ENCODE measurements around the gene PPP5C.

The PPP5C gene

DNA sequence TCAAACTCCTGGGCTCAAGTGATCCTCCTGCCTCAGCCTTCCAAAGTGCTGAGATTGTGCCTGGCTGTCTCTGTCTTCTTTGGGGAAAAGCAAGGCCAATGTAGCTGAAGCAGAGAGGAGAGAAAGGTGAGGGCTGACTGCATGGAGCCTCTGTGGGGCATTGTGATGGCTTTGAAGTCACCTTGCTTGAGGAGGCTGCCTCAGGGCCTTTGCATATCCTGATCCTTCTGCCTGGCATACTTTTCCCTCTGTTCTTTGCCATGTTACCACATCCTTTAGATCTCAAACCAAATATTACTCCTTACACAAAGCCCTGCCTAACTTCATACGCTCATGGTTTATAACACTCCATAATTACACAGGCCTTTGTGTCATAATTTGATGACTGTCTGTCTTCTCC lies 9.4 kb upstream of the PPP5C start:
- DNase-seq: no peak

DNA sequence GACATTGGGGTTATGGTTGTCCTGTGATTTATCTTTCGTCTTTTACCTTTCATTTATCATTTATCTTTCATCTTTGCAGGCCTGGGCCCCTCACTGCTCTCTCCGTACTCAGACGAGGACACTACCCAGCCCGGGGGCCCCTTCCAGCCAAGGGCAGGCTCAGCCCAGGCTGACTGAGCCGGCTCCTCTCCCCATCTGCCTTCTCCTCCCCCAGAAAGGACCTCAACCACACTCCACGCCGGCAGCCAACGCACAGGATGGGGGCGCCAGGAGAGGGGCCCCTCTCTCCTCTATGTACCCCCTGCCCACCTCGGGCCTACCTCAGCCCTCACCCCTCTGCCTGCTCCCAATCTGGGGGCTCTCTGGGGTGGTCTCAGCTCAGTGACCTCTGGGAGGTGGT lies 7.4 kb upstream of the PPP5C start:
- DNase-seq: no peak

DNA sequence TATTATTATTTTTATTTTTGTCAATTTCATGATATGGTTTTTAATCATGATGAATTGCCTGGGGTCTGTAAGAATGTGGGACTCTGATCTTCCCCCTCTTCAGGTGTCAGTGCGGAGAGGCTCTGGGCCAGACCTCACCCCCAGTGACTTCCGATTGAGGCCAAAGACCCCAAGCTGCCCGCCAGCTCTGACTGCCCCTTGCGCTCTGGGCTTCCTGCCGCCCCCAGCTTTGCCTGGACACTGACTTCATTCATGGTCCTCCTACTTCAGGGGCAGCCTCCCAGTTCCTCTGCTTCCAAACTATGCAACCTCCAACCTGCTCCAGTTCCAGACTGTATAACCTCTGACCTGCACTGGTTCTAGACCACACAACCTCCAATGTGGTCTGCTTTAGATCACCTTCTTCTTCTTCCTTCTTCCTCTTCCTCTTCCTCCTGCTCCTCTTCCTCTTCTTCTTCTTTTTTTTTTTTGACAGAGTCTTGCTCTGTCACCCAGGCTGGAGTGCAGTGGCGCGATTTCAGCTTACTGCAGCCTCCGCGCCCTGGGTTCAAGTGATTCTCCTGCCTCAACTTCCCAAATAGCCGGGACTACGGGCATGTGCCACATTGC lies 6.7 kb upstream of the PPP5C start:
- no peak for DNase-seq

DNA sequence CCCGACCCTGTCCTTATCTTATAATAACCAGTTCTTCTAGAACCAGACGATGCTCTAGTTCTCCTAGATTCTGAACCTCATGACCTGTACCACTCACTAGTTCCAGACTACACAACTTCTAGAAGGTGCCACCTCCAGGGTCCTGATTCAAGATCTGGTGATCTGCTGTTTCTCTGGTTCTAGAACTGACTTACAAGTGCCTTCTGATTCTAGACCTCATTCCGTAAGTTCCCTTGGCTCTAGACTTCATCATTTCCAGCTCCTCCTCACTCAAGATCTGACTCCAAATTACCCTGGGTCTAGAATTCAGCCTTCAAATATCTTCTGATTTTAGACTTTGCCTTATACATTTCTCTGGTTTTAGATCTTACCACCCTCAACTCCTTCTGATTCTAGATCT lies 5.0 kb upstream of the PPP5C start:
- DNase-seq: no peak

DNA sequence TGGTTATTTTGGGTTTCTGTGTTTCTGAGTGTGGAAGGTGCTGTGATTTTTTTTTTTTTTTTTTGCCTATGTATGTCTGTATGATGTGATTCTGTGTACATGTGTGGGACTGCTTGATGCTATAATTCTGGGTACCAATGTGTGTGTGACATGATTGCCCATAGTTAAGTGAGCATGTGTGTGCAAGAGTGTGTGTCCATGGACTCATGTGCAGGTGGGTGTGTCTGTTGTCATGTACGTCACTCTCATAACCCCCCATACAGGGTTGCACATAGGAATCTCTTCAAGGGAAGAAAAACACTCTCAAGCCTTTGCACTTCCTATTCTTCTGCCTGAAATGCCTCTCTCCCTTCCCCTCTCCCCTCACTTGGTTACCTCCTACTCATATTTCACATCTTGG lies 2.5 kb upstream of the PPP5C start:
- no peak for DNase-seq

DNA sequence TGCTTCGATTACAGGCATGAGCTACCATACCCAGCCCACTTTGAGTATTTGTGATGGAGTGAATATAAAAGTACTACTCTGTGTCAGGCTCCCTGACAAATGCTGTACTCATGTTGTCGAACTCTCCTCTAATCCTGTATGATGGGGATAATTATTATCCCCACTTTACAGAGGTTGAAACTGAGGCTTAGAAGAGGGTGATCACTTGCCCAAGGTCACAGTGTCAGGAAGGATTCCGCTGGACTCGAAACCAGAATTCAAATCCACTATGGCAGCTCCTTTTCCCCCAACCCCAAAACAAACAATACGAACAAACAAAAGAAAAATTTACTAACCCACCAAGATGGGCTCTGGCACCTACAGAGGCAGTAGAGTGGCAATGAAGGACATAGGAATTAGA lies 1.7 kb upstream of the PPP5C start:
- DNase-seq: no peak

DNA sequence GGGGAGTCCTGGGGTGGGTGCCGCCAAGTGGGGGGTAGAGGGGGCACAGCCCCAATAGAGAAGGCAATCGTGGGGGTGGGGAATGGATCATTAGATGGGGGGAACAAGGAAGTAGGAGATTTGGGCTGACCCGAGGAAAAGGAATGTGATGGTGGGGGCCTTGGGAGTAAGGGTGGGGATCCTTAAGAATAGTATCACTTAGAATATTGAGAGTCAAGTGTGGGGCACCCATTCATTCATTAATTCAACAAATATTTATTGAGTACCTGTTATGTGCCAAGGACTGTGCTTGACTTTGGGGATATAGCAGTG lies 641 bp downstream of the PPP5C start:
- no peak for DNase-seq

DNA sequence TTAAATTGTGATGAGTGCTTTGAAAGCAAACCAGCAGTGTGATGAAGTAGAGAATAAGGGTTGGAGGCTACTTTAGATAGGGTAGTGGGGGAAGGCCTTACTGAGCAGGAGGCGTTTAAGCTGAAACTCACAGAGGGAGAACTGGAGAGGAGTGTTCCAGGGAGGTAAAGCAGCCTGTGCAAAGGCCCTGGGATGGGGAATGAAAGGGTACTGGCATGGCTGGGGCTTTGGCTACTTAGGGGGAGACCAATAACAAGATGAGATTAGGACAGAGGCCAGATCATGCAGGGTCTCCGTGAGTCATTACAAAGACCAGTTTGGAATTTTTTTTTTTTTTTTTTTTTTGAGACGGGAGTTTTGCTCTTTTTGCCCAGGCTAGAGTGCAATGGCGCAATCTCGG lies 1.1 kb downstream of the PPP5C start:
- no peak for DNase-seq

DNA sequence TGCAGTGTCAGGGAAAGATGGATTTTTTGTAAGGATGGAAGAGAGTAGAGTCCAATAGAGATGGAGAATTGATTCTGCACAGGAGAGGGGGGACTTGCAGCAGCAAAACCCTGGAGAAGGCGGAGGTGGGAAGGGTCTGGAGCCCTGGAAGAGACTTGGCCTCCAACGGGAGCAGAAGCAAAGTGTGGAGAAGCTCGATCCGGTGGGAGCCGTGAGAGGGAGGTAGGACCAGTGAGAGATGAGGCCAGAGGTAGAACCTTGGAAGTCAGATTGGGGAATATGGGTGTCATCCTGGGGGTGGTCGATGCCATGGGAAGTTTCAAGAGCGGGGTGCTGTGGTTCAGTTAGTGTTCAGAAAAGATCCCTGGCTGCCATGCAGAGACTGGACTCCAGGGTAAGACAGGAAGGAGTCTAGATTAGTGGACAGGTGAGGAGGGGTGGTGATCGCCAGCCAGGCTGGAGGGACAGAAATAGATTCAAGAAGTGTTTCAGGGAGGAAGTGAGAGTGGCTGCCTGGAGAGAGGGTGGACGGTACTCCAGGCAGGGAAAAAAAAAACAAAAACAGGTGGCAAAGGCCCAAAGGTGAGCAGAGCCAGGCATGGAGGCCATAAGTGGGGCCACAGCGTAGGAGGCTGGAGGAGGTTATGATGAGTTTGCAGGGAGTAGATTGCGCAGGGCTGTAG lies 2.6 kb downstream of the PPP5C start:
- DNase-seq: no peak

DNA sequence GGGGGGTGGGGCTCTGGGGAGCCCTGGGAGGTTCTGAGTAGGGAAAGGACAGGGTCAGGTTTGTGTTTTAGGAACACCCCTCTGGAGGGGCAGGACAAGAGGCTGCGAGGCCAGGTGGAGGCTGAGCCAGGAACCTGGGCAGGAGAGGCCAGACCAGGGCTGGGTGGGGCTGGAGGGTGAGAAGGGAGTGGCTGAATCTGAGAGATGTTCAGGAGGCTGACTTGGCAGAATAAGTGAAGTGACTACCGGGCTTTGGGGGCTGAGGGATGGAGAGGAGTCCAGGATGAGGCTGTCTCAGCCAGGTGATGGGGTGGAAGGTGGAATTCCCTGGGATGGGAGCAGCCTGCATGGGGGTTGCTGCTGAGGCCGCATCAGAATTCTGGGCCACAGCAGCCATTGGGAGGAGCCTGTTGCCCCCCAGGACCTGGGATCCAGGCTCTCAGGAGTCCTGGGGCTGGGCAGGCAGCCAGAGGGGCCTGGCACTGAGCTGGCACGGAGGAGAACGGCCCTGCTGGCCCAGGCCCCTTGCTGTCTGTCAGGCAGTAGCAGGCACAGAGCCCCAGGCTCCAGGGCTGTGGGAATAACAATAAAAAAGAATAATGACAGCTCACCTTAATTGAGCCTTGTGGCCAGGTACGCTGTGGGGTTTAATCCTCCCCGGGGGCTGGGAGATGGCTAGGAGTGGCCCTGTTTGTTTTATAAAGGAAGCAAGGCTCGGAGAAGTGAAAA lies 3.3 kb downstream of the PPP5C start:
- DNase-seq: no peak

DNA sequence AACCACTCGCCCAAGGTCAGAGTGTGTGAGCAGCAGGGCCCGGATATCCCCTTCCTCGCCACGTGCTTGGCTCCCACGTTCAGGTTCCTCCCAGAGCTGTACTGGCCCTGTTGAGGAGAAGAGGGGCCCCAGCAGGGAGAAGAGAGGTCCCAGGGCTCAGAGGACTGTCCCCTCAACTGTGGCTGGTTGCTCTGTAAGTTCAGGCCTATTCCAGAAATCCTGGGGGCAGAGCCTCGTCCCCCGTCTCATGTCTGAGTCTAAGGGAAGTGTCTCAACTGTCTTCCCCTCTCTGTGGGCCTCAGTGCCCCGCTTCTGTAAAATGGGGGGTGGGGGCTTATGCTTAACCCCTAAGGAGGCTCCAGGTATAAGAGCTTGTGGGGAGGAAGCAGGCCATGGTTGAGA lies 3.9 kb downstream of the PPP5C start:
- peak; percentile 45 for DNase-seq

DNA sequence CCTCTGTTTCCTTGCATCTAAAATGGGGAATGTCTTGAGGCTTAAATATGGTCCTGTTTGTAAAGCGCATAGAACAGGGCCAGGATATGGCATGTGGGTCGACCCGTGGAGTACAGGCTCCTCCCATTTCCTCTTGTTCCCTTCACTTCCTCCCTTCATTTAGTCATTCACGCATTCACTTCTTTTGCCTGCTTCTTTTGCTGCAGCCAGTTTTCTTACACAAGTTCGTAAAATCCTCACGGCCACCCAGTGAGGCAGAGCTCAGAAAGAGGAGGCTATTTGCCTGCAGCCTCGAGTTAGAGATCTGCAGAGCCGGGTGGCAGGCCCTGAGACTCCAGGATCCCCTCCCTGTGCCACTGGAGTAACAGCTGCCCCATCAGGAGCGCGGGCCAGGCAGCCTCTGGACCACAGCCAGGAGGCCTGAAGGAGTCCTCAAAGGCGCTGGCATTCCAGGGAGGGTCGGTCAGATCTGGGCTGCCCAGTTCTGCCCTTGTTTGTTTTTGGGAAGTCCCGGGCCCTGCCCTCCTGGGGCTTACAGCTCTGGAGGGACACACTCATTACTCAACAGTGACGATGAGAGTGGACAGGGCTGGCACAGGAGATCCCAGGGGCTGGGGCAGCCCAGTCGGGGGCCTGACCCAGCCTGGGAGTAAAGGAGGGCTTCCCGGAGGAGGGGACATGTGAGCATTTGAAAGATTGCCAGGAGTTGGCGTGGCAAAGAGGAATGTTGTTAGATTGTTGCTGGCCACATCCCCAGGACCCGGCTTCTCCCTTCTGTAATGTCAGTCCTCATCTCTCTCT lies 4.6 kb downstream of the PPP5C start:
- peak; percentile 37 for DNase-seq

DNA sequence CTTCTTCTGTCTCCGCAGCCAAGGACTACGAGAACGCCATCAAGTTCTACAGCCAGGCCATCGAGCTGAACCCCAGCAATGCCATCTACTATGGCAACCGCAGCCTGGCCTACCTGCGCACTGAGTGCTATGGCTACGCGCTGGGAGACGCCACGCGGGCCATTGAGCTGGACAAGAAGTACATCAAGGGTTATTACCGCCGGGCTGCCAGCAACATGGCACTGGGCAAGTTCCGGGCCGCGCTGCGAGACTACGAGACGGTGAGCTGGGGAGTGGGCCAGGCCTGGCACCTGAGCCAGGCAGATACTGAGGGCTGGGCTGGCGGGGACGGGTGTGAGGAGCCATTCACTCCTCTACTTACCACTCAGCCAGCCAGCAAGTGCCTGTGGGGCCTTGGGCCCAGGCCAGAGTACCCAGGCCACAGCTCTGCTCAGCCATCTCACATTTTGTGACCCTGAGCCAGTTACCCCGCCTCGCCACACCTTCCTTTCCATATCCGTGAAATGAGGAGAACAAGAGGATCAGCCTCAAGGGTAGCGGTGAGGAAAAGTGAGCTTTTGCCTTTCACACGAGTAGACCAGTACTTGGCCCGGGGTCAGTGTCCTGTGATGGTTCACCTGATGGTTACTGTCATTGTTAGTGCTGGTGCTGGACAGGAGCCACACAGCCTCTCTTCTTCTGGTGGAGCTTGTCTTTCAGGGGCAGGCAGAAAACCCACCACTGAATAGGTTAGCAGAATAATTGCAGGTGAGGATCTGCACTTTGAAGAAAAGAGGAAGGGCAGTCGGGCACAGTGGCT lies 7.0 kb downstream of the PPP5C start:
- no peak for DNase-seq

DNA sequence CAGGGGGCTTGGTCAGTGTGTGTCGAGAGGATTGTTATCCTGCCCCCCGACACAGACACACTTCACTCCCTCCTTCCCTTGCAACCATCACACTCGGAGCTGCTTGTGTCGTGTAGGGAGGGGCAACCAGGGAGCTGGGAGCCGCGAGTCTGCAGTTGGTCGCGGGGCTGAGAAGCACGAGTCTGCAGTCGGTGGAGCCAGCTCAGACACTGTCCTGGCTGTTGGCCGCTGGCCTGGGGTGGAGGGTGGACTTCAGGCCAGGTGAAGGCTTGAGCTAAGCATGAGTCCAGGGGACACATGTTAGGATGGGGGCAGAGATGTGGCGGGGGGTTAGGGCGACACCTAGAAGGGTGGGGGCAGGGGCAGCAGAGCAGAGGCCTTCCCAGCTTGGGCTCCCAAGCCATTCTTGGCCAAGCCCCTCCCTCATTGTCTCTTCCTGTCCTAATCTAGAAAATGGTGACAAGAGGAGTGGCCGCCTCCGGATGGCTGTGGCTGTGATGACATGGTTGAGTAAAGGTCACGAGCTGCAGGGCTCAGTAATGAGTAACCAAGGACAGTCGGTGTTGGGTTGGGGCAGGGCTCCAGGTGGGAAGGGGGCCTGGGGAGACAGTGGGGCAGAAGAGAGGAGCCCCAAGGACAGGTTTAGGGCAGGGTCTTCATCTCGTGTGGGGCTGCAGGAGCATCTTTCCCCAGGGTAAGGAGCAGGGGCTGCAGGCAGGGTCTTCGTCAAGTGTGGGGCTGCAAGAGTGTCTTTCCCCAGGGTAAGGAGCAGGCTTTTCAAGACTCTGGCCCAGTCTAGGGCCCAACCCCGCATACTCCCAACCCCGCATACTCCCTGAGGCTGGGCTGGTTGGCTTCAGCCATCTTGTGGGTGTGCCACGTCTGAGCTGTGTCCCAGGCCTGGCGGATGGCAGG lies 8.6 kb downstream of the PPP5C start:
- DNase-seq: no peak

DNA sequence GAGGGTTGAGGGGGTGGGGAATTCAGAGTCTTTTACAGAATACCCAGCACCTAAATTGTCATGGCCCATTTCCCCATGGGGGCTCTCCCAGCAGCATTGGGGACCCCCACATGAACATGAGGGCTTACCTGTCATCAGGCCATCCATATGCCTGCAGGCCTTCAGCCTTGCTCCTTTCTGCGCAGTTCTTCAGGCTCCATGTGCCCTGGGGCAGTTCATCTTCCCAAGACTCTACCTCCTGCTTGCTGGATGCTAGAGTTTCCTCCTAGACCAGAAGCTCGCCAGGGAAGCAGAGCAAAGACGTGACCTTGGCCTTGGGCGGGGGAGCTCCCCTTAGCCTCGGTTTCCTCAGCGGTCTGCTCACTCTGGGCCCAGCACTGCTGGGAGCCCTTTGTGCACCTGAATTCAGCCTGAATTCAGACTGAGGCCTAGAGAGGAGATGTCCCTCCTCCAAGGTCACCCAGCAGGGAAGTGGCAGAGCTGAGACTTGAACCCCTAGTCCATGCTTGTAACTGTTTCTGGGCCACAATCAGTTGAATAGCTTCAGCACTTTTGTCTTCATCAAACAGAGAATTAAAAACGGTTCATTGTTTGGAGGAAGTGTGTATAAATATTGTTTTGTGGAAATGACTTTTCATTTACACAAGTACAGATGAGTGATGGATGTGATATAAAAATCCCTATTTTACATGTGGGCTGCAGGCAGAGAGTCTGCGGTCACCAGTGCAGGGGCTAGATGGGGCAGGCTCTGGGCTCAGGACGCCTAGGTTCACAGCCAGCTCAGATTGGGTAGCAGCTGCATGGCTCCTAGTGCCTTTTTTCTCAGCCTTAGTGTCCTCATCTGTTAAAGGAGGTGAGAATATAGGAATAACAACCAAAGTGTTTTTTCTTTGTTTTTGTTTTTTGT lies 9.5 kb downstream of the PPP5C start:
- DNase-seq: no peak

DNA sequence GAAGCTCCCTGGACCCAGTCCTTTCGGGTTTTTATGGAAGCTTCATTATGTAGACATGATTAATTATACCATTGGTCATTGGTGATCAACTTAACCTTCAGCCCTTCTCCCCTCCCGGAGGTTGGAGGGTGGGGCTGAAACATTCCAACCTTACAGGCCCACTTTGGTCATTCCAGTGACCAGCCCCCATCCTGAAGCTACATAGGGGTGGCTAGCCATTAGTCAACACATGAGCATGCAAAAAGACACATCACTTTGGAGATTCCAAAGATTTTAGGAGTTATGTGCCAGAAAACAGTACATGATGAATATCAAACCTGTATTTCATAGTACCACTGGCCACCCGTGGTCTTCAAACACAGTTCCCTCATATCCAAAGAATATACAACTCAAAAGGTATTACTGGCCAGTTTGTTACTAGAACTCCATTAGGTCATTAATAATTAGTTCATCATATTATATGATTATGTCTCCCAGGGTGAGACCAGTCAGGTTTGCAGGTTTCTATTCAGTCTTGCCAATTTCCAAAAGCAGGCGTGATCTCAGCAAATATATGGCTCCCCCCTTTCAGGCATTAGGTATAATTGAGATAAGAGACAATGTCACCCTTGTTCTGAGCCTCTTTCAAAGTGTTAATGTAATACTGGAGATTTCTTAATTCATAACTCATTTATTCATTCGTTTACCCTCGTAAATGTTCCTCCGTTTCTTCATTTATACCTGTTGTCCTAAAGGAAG lies 11.1 kb downstream of the PPP5C start:
- DNase-seq: no peak

DNA sequence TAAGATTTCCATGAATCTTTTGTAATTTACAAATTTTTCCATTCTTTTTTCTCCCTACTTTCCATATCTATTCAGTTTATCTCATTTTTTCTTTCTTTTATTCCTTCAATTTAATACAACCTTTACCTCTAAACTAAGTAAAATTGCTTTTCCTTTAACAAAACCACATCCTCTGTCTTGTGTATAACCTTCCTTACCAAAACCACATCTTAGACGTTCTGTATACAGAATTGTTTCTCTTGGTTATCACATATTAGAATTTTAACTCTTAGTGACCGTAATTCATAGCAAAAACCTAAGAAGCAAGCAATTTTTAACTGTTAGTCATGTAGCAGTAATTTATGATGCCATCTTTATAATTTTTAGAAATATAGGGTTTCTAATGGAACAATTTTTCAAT lies 15.0 kb downstream of the PPP5C start:
- DNase-seq: peak; percentile 45

DNA sequence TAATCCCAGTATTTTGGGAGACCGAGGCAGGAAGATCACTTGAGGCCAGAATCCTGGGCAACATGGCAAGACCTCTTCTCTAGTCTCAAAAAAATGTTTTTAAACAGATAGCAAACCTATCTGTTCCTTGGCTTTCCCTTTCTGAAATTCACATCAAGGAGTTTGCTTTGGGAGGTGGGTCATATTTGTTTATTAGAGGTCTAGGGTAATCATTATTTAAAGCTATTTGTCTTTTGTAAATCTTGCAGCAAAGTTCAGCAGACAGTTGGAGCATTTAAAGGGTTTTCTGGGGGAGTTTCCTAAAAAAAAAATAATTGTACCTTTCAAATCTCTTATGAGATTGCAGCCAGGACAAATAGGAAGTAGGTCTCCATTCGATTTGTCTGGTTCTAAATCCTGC lies 17.5 kb downstream of the PPP5C start:
- DNase-seq: no peak

DNA sequence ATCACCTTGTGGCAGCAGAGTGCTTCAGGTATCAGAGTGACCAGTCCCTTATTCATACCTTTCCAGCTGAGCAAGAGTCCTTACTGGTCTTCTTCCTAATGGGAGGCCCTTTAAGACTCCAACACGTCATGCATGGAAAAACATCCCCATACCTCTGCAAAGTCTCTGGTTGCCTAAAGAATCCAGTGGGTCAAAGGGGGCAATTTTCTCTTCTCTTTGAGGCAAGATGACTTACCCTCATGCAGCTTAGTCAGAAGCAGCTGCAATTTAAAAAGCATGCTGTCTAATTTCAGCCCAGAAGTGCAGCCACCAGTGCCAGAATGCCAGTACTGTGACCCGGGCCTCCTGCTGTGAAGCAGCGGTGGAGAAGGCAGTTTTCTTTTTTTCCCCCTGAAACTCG lies 18.7 kb downstream of the PPP5C start:
- no peak for DNase-seq

Measured in CD4-positive, alpha-beta T cell treated with Interleukin-12 subunit alpha and Interleukin-12 subunit beta, for 1 hour (primary cell).